Fibroblast of lung (primary cell): ENCODE data around the gene CORO7.

Source experiments
- CTCF ChIP-seq, 2 donors: IDR thresholded peaks in 1 of 2; conservative IDR thresholded peaks in 1 of 2; 1 replicate in 1 of 2; 2 replicates in 1 of 2; pipeline ENCODE4 v1.5.1; 2011 to 2012; ENCODE audit warnings: low read length in 2 of 2, control low read depth in 1 of 2, inconsistent platforms in 1 of 2, low read depth in 1 of 2, mild to moderate bottlenecking in 1 of 2
- EZH2 ChIP-seq: IDR thresholded peaks from 2 replicates; pipeline ENCODE4 v1.5.1; 2012; ENCODE audit warnings: low read length, control low read depth, mild to moderate bottlenecking; ENCODE audit errors: missing control alignments

GRCh38 chr16:4341250-4341649, 75.1 kb downstream of the CORO7 start:
- TF ChIP-seq CTCF (conservative IDR thresholded peaks at IDR 0.05 in 1 of 2, IDR thresholded peaks at IDR 0.05 in 1 of 2; ENCODE audit: low read depth in 1 of 2, low read length in 2 of 2): no peak
- no peak for TF ChIP-seq EZH2
